Stimulated activated naive CD8-positive, alpha-beta T cell treated with anti-CD3 and anti-CD28 coated beads, Interleukin-15, Interleukin-2, amounts not matched to agents 100 U/mL and 50 U/mL, for 24 hours (primary cell): ENCODE measurements around the gene STK40.

Experiments
- ATAC-seq: fragments of 150-1000 bp; cut with Tn5 transposase; one replicate; pipeline ENCODE4 v1.10.0; 2021
- DNase-seq: peaks from one replicate; pipeline ENCODE4 v3.0.0; 2021

The STK40 gene

GRCh38 chr1:36343651-36344394 lies 41.9 kb downstream of the STK40 start:
- ATAC-seq = no peak
- no peak for DNase-seq

GRCh38 chr1:36342426-36343185 lies 43.1 kb downstream of the STK40 start:
- ATAC-seq (peak; percentile 60), DNase-seq (peak; percentile 65)

- ATAC-seq (no peak), DNase-seq (no peak)
Observed at GRCh38 chr1:36341626-36342320, 44.0 kb downstream of the STK40 start.

- DNase-seq (no peak), ATAC-seq (no peak)
Observed at GRCh38 chr1:36339615-36340014, 46.1 kb downstream of the STK40 start.

- DNase-seq (no peak), ATAC-seq (no peak)
Observed at GRCh38 chr1:36339215-36339614, 46.5 kb downstream of the STK40 start.

- no peak for ATAC-seq
- no peak for DNase-seq
Observed at GRCh38 chr1:36337830-36338229, 47.9 kb downstream of the STK40 start.

- no peak for ATAC-seq
- DNase-seq = no peak
Observed at GRCh38 chr1:36330940-36331339, 54.8 kb downstream of the STK40 start.

- DNase-seq (no peak), ATAC-seq (no peak)
Observed at GRCh38 chr1:36329817-36330216, 55.9 kb downstream of the STK40 start.

GRCh38 chr1:36328713-36329112 lies 57.0 kb downstream of the STK40 start:
- no peak for ATAC-seq
- no peak for DNase-seq

- DNase-seq (no peak), ATAC-seq (no peak)
Observed at GRCh38 chr1:36328088-36328480, 57.6 kb downstream of the STK40 start.

- no peak for ATAC-seq
Observed at GRCh38 chr1:36327421-36328087, 58.2 kb downstream of the STK40 start.

GRCh38 chr1:36326499-36326898 lies 59.2 kb downstream of the STK40 start:
- DNase-seq (peak; percentile 36), ATAC-seq (no peak)

More at GRCh38 chr1:36327421-36328087, 58.2 kb downstream of the STK40 start:
- DNase-seq = no peak

GRCh38 chr1:36324353-36324703 lies 61.4 kb downstream of the STK40 start:
- ATAC-seq (no peak), DNase-seq (no peak)

GRCh38 chr1:36323636-36324352 lies 61.9 kb downstream of the STK40 start, which contains the start of gene EVA1B:
Gene EVA1B (minus strand): TSS chr1:36323645. CDS start chr1:36323037, 608 bp downstream.
- peak; percentile 25 for ATAC-seq
- peak; percentile 59 for DNase-seq

- peak; percentile 73 for DNase-seq
- ATAC-seq = peak; percentile 41
Observed at GRCh38 chr1:36322786-36323635, 62.7 kb downstream of the STK40 start.

GRCh38 chr1:36322041-36322785 lies 63.5 kb downstream of the STK40 start:
- ATAC-seq = peak; percentile 1
- no peak for DNase-seq

- ATAC-seq = no peak
Observed at GRCh38 chr1:36321119-36321951, 64.4 kb downstream of the STK40 start.

GRCh38 chr1:36320767-36321118 lies 65.0 kb downstream of the STK40 start:
- ATAC-seq (no peak), DNase-seq (no peak)

More at GRCh38 chr1:36321119-36321951, 64.4 kb downstream of the STK40 start:
- peak; percentile 52 for DNase-seq

GRCh38 chr1:36320291-36320761 lies 65.4 kb downstream of the STK40 start:
- ATAC-seq (no peak), DNase-seq (no peak)
